CD4-positive, alpha-beta T cell treated with Interleukin-15 for 4 hours (primary cell): ENCODE measurements around the gene CHD9.
"Not testable (repeated sequence)": the region's sequence is repeated elsewhere in the genome, so short reads cannot be mapped to it uniquely, and the experiment has no call there.

Source experiments
- DNase-seq: peaks from one replicate; pipeline ENCODE4 v3.0.0-alpha.2; 2020; ENCODE audit warnings: low spot score

CHD9 gene

GRCh38 chr16:53054670-53055485 is at the start of gene CHD9:
Gene CHD9 (plus strand): TSS chr16:53054991. CDS start chr16:53156090, 101,099 bp downstream.
- DNase-seq, result peak; percentile 69

GRCh38 chr16:53007095-53007494 is 47.7 kb upstream of the CHD9 start:
- no peak for DNase-seq

- no peak for DNase-seq
These were observed 40.5 kb upstream of the CHD9 start for GRCh38 chr16:53014287-53014686.

- no peak for DNase-seq
These were observed 35.9 kb upstream of the CHD9 start for GRCh38 chr16:53018834-53019416.

GRCh38 chr16:53022374-53022773 is 32.4 kb upstream of the CHD9 start:
- no peak for DNase-seq

GRCh38 chr16:53024045-53024444 is 30.7 kb upstream of the CHD9 start:
- no peak for DNase-seq

GRCh38 chr16:53029971-53030370 is 24.8 kb upstream of the CHD9 start:
- DNase-seq, result no peak

- no peak for DNase-seq
These were observed 23.4 kb upstream of the CHD9 start for GRCh38 chr16:53031323-53031942.

- no peak for DNase-seq
These were observed 20.5 kb upstream of the CHD9 start for GRCh38 chr16:53034306-53034705.

GRCh38 chr16:53035176-53035942 is 19.4 kb upstream of the CHD9 start:
- no peak for DNase-seq

- no peak for DNase-seq
These were observed 18.7 kb upstream of the CHD9 start for GRCh38 chr16:53036066-53036465.

- DNase-seq, result not testable (repeated sequence)
These were observed 18.1 kb upstream of the CHD9 start for GRCh38 chr16:53036711-53037110.

- DNase-seq, result no peak
These were observed 14.0 kb upstream of the CHD9 start for GRCh38 chr16:53040788-53041187.

- DNase-seq, result no peak
These were observed 13.3 kb upstream of the CHD9 start for GRCh38 chr16:53041320-53042051.

- DNase-seq, result no peak
These were observed 12.5 kb upstream of the CHD9 start for GRCh38 chr16:53042235-53042701.

GRCh38 chr16:53043428-53043831 is 11.4 kb upstream of the CHD9 start:
- DNase-seq, result no peak

GRCh38 chr16:53043986-53044601 is 10.7 kb upstream of the CHD9 start:
- DNase-seq, result no peak

GRCh38 chr16:53045341-53046220 is 9.2 kb upstream of the CHD9 start:
- DNase-seq, result no peak

GRCh38 chr16:53047515-53047914 is 7.3 kb upstream of the CHD9 start:
- DNase-seq, result not testable (repeated sequence)
